Cerebellar nuclear complex (tissue), 1 donor: Measurements from ENCODE around the gene PKLR.

ENCODE experiments used
- DNase-seq, 2 experiments: peaks; one replicate each; lab custom pipeline; 2025; lab: John Stamatoyannopoulos, UW

Gene PKLR

GRCh38 chr1:155285063-155285462 lies 16.2 kb downstream of the PKLR start:
- DNase-seq: no peak

GRCh38 chr1:155284476-155284875 lies 16.8 kb downstream of the PKLR start:
- DNase-seq: no peak

- no peak for DNase-seq
These were observed 18.6 kb downstream of the PKLR start for GRCh38 chr1:155282488-155283091.

GRCh38 chr1:155279268-155279667 lies 22.0 kb downstream of the PKLR start:
- no peak for DNase-seq

GRCh38 chr1:155278689-155279160 lies 22.5 kb downstream of the PKLR start:
- DNase-seq: no peak

GRCh38 chr1:155277902-155278688 lies 23.1 kb downstream of the PKLR start:
- DNase-seq: peak in 1 of 2 experiments; percentile 8

- DNase-seq: peak; percentile 80 to 95
These were observed 24.0 kb downstream of the PKLR start, which contains the start of gene HCN3 for GRCh38 chr1:155277070-155277901. HCN3 (plus strand) TSS chr1:155277463; CDS start chr1:155277591, 128 bp downstream.

- peak; percentile 37 to 66 for DNase-seq
These were observed 27.6 kb downstream of the PKLR start, which contains the start of gene CLK2 for GRCh38 chr1:155273343-155274245. CLK2 (minus strand) TSS chr1:155273504; CDS start chr1:155270977, 2,527 bp downstream.

- DNase-seq: no peak
These were observed 28.5 kb downstream of the PKLR start for GRCh38 chr1:155272466-155273342.

GRCh38 chr1:155269381-155269780 lies 31.9 kb downstream of the PKLR start:
- DNase-seq: no peak

GRCh38 chr1:155268630-155269029 lies 32.6 kb downstream of the PKLR start:
- no peak for DNase-seq

GRCh38 chr1:155267373-155267772 lies 33.9 kb downstream of the PKLR start:
- no peak for DNase-seq

GRCh38 chr1:155266553-155266952 lies 34.7 kb downstream of the PKLR start:
- no peak for DNase-seq

- no peak for DNase-seq
These were observed 38.2 kb downstream of the PKLR start for GRCh38 chr1:155263067-155263466.

GRCh38 chr1:155261852-155262673 lies 39.2 kb downstream of the PKLR start, which contains the start of gene SCAMP3:
SCAMP3 (minus strand) TSS chr1:155262360; CDS start chr1:155262151, 209 bp downstream.
- peak; percentile 88 to 97 for DNase-seq

- no peak for DNase-seq
These were observed 39.8 kb downstream of the PKLR start for GRCh38 chr1:155261493-155261851.

GRCh38 chr1:155260276-155260675 lies 41.0 kb downstream of the PKLR start:
- no peak for DNase-seq

- no peak for DNase-seq
These were observed 45.0 kb downstream of the PKLR start for GRCh38 chr1:155256058-155256852.
